GM21360 (cell line): ENCODE results near the gene RWDD2A.
A peak's percentile ranks its signal among the peaks of the same experiment; 100 is the strongest.

ENCODE experiments used
- ATAC-seq: cut with Tn5 transposase; IDR thresholded peaks from one replicate; pipeline ENCODE4 v1.9.1; 2021; ENCODE audit warnings: mild to moderate bottlenecking, moderate library complexity; ENCODE audit not compliant: unreplicated experiment

Gene RWDD2A

GRCh38 chr6:83198486-83199172 lies 5.5 kb downstream of the RWDD2A start:
- no peak for ATAC-seq

GRCh38 chr6:83199173-83199862 lies 6.2 kb downstream of the RWDD2A start:
- peak; percentile 67 for ATAC-seq

DNA sequence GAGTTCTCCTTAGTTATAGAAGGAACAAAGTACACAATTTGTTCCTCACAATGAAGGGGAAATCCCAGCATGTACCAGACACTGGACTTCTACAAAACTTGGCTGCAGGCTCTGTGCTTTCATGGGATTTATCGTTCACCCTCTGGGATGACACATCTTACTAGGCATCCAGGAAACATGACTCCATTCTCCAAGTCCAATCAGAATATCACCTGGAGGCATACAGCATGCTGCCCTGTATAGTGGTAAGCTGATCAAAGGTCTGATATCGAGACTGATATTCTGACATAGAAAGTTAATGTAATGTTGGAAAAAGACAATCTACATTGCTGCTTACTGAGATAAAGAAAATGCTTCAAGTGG lies 6.7 kb downstream of the RWDD2A start:
- peak; percentile 9 for ATAC-seq

- ATAC-seq: no peak
These were observed 8.9 kb downstream of the RWDD2A start for GRCh38 chr6:83202031-83202430.

- peak; percentile 100 for ATAC-seq
These were observed 22.2 kb downstream of the RWDD2A start for GRCh38 chr6:83215131-83216047.

- ATAC-seq: no peak
These were observed 23.6 kb downstream of the RWDD2A start for GRCh38 chr6:83216806-83217205.

DNA sequence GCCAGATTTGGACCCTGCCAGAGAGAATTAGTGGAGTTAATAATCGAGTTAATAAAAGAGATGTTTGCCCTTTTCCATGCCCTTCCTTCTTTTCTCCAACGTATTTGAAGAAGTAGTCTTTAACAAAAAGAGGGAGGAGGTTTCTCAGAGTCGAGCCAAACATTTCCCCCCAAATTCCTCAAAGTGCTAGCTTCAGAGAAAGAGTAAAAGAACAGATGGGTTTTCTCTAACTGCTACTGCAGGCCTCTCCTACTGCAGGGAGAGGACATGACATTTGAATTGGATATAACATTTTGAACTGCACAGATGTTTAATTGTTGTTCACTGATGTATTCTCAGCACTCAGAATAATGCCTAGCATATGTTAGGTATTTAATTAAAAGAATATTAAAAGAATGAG lies 25.5 kb downstream of the RWDD2A start:
- no peak for ATAC-seq

DNA sequence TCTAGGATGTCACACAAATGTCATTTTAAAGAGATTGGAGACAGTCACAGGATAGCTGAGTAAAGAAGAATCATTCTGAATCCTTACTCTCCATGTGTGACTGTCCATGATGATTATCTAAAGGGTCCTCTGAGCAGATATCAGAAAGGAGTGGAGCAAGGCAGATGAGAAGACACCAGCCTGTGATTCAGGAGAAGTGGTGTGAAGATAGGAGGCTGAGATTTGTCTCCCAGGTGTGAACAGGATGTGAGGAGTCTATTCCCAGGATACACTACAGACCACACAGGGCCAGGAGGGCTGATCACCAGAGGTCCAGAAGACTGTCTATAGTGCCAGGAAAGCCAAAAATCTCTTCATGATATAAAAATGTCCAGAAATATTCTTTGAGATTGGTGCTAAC lies 27.0 kb downstream of the RWDD2A start:
- no peak for ATAC-seq

- ATAC-seq: no peak
These were observed 28.1 kb downstream of the RWDD2A start for GRCh38 chr6:83221276-83221675.

DNA sequence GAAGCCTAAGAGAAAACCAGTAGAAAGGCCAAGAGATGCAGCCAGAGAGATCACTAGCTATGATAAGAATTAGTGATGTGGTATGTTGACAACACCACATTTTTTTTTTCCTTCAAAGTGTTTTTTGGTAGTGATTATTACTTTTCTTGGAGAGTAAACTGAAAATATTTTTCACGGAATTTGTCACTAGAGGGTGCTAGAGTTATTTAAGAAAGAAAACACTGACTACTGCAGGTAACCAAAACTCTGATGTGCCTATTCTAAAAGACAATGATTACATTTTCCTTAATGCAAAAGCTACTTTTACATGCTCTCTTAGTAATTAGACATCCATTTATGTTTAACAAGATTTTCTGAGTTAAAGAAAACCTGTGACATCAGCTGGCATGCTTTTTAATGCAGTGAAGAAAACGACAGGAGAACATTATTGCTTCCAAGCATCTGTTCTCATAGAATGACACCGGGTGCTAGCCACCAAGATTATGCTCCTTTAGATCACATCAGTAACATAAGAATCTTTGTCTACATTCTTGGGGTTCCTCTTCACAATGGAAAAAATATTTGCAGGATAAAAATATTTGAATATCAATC lies 28.8 kb downstream of the RWDD2A start:
- ATAC-seq: no peak

- ATAC-seq: no peak
These were observed 33.4 kb downstream of the RWDD2A start for GRCh38 chr6:83226517-83226916.

- ATAC-seq: no peak
These were observed 38.0 kb downstream of the RWDD2A start for GRCh38 chr6:83231146-83231545.

GRCh38 chr6:83247471-83247870 lies 54.3 kb downstream of the RWDD2A start:
- no peak for ATAC-seq
